Neuronal stem cell (in vitro differentiated cells): ENCODE measurements around the gene FSIP1.

Experiments
- DNase-seq: peaks from one replicate; pipeline ENCODE4 v3.0.0-alpha.2; 2013; ENCODE audit warnings: low spot score
- H2AFZ ChIP-seq: one replicate; pipeline ENCODE4 v1.6.1; 2013; ENCODE audit warnings: mild to moderate bottlenecking, low read length, inconsistent platforms
- H2AK5ac ChIP-seq: 2 replicates; pipeline ENCODE4 v1.6.1; 2013; ENCODE audit warnings: low read depth, mild to moderate bottlenecking, inconsistent platforms, low read length, moderate library complexity, mixed read lengths
- H2BK120ac ChIP-seq: 2 replicates; pipeline ENCODE4 v1.6.1; 2013; ENCODE audit warnings: low read depth, mild to moderate bottlenecking, inconsistent platforms, low read length, moderate library complexity, mixed read lengths
- H2BK12ac ChIP-seq: one replicate; pipeline ENCODE4 v1.6.1; 2013; ENCODE audit warnings: low read length, inconsistent platforms
- H2BK15ac ChIP-seq: 2 replicates; pipeline ENCODE4 v1.6.1; 2013; ENCODE audit warnings: mild to moderate bottlenecking, low read length, inconsistent platforms, mixed read lengths
- H2BK5ac ChIP-seq: one replicate; pipeline ENCODE4 v1.6.1; 2013; ENCODE audit warnings: inconsistent platforms, mild to moderate bottlenecking, low read length, moderate library complexity
- H3K14ac ChIP-seq: one replicate; pipeline ENCODE4 v1.6.1; 2013; ENCODE audit warnings: low read length, inconsistent platforms
- H3K18ac ChIP-seq: 2 replicates; pipeline ENCODE4 v1.6.1; 2013; ENCODE audit warnings: low read length, inconsistent platforms
- H3K23ac ChIP-seq: 2 replicates; pipeline ENCODE4 v1.6.1; 2013; ENCODE audit warnings: low read depth, mild to moderate bottlenecking, mixed read lengths, low read length, inconsistent platforms; ENCODE audit not compliant: poor library complexity
- H3K27ac ChIP-seq: replicated peaks from 3 replicates; pipeline ENCODE4 v1.5.1; 2013; ENCODE audit warnings: low read length, inconsistent platforms
- H3K27me3 ChIP-seq, 3 experiments: 2 replicates each; pipeline ENCODE4 v1.6.1; 2013; ENCODE audit warnings: low read length in 3 of 3, mild to moderate bottlenecking in 2 of 3, inconsistent platforms in 1 of 3, low read depth in 1 of 3, mixed read lengths in 1 of 3, moderate library complexity in 1 of 3; ENCODE audit not compliant: control insufficient read depth in 3 of 3, insufficient read depth in 3 of 3
- H3K36me3 ChIP-seq, 2 donors: replicated peaks in 1 of 2; 2 replicates each; pipeline ENCODE4 v1.6.1; 2013; ENCODE audit warnings: low read length in 2 of 2; ENCODE audit not compliant: control insufficient read depth in 2 of 2, insufficient read depth in 2 of 2
- H3K4ac ChIP-seq: 2 replicates; pipeline ENCODE4 v1.6.1; 2013; ENCODE audit warnings: inconsistent platforms, mild to moderate bottlenecking, low read length, moderate library complexity
- H3K4me1 ChIP-seq, 2 donors: 1 replicate in 1 of 2; 2 replicates in 1 of 2; pipeline ENCODE4 v1.6.1; 2013; ENCODE audit warnings: low read length in 2 of 2, low read depth in 1 of 2; ENCODE audit not compliant: control insufficient read depth in 2 of 2, insufficient read depth in 1 of 2
- H3K4me2 ChIP-seq: one replicate; pipeline ENCODE4 v1.6.1; 2013; ENCODE audit warnings: mild to moderate bottlenecking, low read length, inconsistent platforms; ENCODE audit not compliant: insufficient read depth, poor library complexity, severe bottlenecking
- H3K4me3 ChIP-seq, 2 donors: 2 replicates each; pipeline ENCODE4 v1.5.1; 2013; ENCODE audit warnings: low read length in 2 of 2, mild to moderate bottlenecking in 2 of 2, inconsistent platforms in 1 of 2, moderate library complexity in 1 of 2
- H3K79me1 ChIP-seq: one replicate; pipeline ENCODE4 v1.6.1; 2013; ENCODE audit warnings: low read depth, mild to moderate bottlenecking, inconsistent platforms, low read length, moderate library complexity
- H3K9ac ChIP-seq: one replicate; pipeline ENCODE4 v1.6.1; 2013; ENCODE audit warnings: mild to moderate bottlenecking, low read depth, low read length, inconsistent platforms; ENCODE audit not compliant: poor library complexity
- H3K9me3 ChIP-seq, 2 donors: replicated peaks in 1 of 2; 2 replicates each; pipeline versions ENCODE3 to v1.6.1; 2013; ENCODE audit warnings: low read length in 2 of 2, mild to moderate bottlenecking in 2 of 2, inconsistent platforms in 1 of 2, low read depth in 1 of 2, mixed read lengths in 1 of 2, moderate library complexity in 1 of 2; ENCODE audit not compliant: control insufficient read depth in 2 of 2, insufficient read depth in 1 of 2
- H4K8ac ChIP-seq: one replicate; pipeline ENCODE4 v1.6.1; 2013; ENCODE audit warnings: low read depth, mild to moderate bottlenecking, inconsistent platforms, low read length, moderate library complexity
- H4K91ac ChIP-seq: one replicate; pipeline ENCODE4 v1.6.1; 2013; ENCODE audit warnings: low read length, low read depth, mild to moderate bottlenecking, inconsistent platforms; ENCODE audit not compliant: poor library complexity
- WGBS, 2 donors: extraction: QIAGEN DNeasy Blood & Tissue Kit; methylation state at CpG; one replicate each; pipeline ENCODE4 v1.1.7; 2013; ENCODE audit warnings: missing lambda C conversion rate in 2 of 2, mixed read lengths in 1 of 2; ENCODE audit not compliant: insufficient read length in 2 of 2, insufficient replicate concordance in 1 of 2; ENCODE audit errors: extremely low coverage in 2 of 2; 5-methylcytosine and 5-hydroxymethylcytosine counted together

The FSIP1 gene

DNA sequence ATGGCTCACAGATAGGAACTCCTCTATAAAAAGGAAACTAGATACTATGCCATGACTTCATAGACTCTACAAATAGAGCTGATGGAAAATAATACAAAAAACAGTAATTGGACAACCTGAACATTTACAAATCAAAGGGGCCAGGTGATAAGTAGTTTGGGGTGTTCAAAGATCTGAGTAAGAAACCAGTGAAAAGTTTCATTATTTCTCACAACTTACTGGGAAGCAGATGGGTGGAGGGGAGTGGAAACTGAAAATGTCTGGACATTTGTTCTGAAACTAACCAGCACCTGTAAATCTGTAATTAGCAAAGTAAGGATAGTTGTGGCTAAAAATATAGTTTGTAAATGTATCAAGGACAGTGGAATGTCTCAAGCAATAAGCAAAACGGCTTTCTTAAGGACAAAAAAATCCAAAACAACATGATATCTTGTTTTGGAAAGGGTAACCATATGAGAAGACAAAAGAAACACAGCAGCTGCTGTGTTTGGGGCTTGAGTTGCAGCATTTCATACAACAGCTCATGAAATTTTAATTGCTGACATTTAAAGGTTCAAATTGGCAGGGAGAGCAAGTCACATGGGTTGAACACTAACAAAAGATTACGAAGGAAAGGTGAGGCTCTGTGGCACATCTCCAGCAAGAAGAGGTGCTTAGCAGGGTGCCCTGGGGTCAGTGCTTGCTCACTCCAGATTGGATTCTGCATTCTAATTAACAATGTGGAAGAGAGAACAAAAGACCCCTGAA, 228.5 kb downstream of the FSIP1 start:
- Histone ChIP-seq H2AFZ (no peak overlapping the region), H3K27ac (no peak overlapping the region), H4K91ac (no peak overlapping the region), H2AK5ac (no peak overlapping the region), H3K23ac (no peak overlapping the region), H3K9ac (no peak overlapping the region), H3K14ac (no peak overlapping the region), H3K36me3 (no peaks in the 10 kb centered on the region), H3K79me1 (no peaks in the 10 kb centered on the region), H3K27me3 (no peaks in the 10 kb centered on the region), H3K4me2 (no peak overlapping the region), H3K4me3 (no peak overlapping the region), H3K4me1 (peaks cover 3 to 4% of the 10 kb centered on the region in 2 donors), H4K8ac (no peak overlapping the region), H3K4ac (no peak overlapping the region), H2BK12ac (no peak overlapping the region), H3K9me3 (no peaks in the 10 kb centered on the region), H3K18ac (no peak overlapping the region), H2BK5ac (no peak overlapping the region), H2BK15ac (no peak overlapping the region), H2BK120ac (no peak overlapping the region)
- no peak for DNase-seq
- WGBS, 2 donors: no CpG with 5 or more reads among the region's 2 CpGs

DNA sequence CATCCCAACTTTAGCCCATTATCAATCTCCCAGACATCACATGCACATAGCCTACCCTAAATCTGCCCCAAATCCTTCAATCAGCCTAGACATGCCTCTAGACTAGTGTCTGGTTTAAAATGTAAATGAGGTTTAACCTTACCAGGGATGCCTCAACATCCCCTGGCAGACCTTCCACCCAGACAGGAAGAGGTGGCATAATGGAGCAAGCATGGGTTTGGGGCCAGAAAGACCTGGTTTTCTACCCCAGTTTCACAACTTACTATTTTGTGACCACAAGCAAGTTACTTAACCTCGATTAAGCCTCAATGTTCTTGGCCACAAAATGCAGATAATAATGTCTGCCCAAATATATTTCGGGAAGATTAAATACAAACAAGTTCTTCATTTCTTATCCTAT, 230.1 kb downstream of the FSIP1 start:
- H4K91ac ChIP-seq: no peak overlapping the region
- H3K27ac ChIP-seq: no peak overlapping the region
- H2AK5ac ChIP-seq: no peak overlapping the region
- H2BK5ac ChIP-seq: no peak overlapping the region
- H3K18ac ChIP-seq: no peak overlapping the region
- no peaks in the 10 kb centered on the region for H3K9me3 ChIP-seq
- no peak overlapping the region for H2BK12ac ChIP-seq
- no CpG with 5 or more reads among the region's 2 CpGs for WGBS, 2 donors
- H3K36me3 ChIP-seq: no peaks in the 10 kb centered on the region
- H4K8ac ChIP-seq: no peak overlapping the region
- no peak overlapping the region for H3K14ac ChIP-seq
- H2BK15ac ChIP-seq: no peak overlapping the region
- no peak overlapping the region for H3K4me2 ChIP-seq
- no peaks in the 10 kb centered on the region for H3K79me1 ChIP-seq
- no peaks in the 10 kb centered on the region for H3K27me3 ChIP-seq
- no peak overlapping the region for H3K4ac ChIP-seq
- H3K4me3 ChIP-seq: no peak overlapping the region
- no peak for DNase-seq
- H2BK120ac ChIP-seq: no peak overlapping the region
- no peak overlapping the region for H3K9ac ChIP-seq
- H2AFZ ChIP-seq: no peak overlapping the region
- peaks cover 3 to 4% of the 10 kb centered on the region in 2 donors for H3K4me1 ChIP-seq
- H3K23ac ChIP-seq: no peak overlapping the region

DNA sequence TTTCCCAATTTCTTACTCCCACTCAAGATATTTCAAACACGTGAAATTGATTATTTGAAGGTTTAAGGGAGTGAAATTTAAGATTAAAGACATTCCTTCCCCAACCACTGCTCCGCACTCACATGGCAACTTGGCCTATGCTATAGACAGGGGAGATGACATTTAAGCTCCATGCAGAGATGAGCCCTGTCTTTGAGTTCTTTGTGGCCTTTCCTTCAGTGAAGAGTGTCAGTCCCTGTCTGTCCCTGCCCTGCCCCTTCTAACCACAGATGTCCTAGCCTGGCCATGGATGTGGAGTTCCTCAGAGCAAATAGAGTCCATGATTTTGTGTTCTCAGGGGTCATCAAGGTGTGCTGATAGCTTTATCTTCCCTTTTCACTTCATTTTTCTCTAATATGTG, 231.2 kb downstream of the FSIP1 start:
- H3K23ac ChIP-seq: no peak overlapping the region
- DNase-seq: no peak
- H2AK5ac ChIP-seq: no peak overlapping the region
- H2BK12ac ChIP-seq: no peak overlapping the region
- no peak overlapping the region for H2BK15ac ChIP-seq
- no peak overlapping the region for H3K27ac ChIP-seq
- H3K4me3 ChIP-seq: no peak overlapping the region
- H3K4me2 ChIP-seq: no peak overlapping the region
- H2BK5ac ChIP-seq: no peak overlapping the region
- H4K8ac ChIP-seq: no peak overlapping the region
- no peaks in the 10 kb centered on the region for H3K27me3 ChIP-seq
- H3K9me3 ChIP-seq: no peaks in the 10 kb centered on the region
- no peak overlapping the region for H2BK120ac ChIP-seq
- H3K4me1 ChIP-seq: peaks cover 3 to 4% of the 10 kb centered on the region in 2 donors
- H3K14ac ChIP-seq: no peak overlapping the region
- H3K18ac ChIP-seq: no peak overlapping the region
- H3K9ac ChIP-seq: no peak overlapping the region
- H3K36me3 ChIP-seq: no peaks in the 10 kb centered on the region
- no peak overlapping the region for H4K91ac ChIP-seq
- H2AFZ ChIP-seq: no peak overlapping the region
- H3K4ac ChIP-seq: no peak overlapping the region
- H3K79me1 ChIP-seq: no peaks in the 10 kb centered on the region
- no CpG with 5 or more reads among the region's 2 CpGs for WGBS, 2 donors
